HG03575 (cell line): Measurements from ENCODE around the gene TCOF1.

Experiments used
- ATAC-seq: cut with Tn5 transposase; IDR thresholded peaks from one replicate; pipeline ENCODE4 v1.9.1; 2021; ENCODE audit not compliant: unreplicated experiment, insufficient number of reproducible peaks, low FRiP score; ENCODE audit errors: extremely low read depth

TCOF1 gene

DNA sequence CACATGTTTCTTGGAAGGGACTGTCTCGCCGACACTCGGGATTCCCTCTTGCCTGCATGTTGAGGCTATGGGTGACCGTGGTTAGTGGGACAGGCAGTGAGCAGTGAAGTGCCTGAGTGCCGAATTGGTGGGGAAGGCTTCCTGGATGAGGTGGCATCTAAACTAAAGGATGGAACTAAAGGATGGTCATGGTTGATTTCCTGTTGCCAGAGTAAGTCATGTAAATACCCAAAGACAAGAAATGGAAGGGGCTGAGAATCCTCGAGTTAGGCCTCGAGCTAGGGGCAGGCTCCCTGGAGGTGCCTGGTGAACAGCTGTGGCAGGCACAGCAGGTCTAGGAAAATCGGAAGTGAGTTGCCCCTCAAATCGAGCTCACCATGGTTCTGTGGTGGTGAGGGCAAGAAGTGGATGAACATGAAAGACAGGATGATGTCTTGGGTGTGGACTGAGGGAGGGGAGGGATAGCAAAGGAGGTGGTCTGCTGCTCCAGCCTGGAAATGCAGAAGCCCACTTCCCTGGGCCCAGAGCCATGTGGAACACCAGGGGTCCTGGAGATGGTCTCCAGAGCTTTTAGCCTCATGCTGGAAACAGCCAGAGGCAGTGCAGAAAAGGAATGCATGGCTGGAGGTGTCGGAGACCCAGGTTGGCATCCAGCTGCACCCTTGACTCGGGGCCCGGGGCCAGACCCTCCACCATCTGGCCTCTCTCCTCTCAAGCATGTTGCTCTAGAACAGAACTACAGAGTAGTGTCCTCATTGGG, 43.0 kb downstream of the TCOF1 start:
- ATAC-seq = no peak

- ATAC-seq = no peak
Observed at GRCh38 chr5:150401076-150401375, 43.5 kb downstream of the TCOF1 start.

DNA sequence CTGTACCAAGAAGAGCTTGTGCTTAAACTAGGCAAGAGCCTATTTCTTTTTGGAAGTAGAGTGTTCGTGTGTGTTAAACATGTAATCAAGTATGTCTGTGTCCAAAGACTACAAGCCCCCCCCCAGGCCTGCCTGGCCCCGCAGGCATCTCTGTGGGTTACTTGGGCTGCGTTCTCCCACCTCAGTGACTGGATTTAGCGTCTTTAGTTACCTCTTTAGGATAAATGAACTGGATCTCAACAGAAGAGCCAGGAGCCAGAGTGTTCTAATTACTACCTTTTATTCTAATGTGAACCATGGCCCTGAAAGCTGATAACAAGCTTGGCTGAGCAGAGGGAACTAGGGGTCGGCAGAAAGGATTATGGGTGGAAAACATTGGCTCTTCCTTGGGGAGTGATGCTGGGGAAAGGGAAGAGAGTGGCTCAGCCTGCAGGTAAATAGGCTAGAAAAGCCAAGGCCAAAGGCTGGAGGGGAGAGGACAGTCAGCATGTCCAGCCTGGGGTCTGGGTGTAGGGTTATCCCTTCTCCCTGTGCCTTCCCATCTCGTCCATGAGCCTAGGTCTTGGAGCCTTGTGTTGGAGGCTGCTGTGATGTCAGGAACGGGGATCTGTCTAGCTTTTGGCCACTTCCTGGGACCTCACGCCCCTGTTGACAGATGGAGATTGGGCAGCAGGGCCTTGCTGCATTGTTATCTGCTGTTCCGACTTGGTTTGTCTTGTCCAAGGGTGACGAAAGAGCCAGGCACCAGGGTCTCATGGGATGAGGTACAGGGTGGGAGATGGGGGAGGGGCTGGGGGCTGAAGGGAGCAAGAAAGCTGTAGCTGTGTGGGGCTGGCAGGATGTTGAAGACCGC, 44.1 kb downstream of the TCOF1 start:
- ATAC-seq = no peak

- ATAC-seq = no peak
Observed at GRCh38 chr5:150402229-150402773, 44.8 kb downstream of the TCOF1 start.

DNA sequence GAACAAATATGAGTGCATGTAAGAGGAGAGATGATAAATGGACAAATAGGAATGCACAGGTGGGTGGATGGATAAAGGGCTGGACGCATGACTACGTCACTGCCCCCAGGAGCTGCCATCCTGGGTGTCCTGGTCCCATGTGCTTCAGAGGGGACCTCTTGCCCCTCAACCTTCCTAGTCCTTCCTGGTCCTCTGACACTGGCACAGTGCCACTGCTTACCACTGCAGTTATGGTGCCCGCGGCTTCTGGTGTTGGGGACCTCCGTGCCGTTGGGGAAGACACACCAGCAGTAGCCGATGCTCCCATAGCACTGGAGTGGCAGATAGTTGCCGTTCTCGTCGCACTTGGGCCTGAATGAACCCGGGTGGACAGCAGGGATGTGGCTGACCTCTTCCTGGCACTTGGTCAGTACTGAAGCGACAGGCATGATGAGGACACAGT, 45.4 kb downstream of the TCOF1 start:
- no peak for ATAC-seq

GRCh38 chr5:150404121-150404520, 46.6 kb downstream of the TCOF1 start:
- ATAC-seq = no peak

GRCh38 chr5:150404535-150404934, 47.0 kb downstream of the TCOF1 start:
- ATAC-seq = no peak

GRCh38 chr5:150404941-150405816, 47.7 kb downstream of the TCOF1 start:
- ATAC-seq = no peak

DNA sequence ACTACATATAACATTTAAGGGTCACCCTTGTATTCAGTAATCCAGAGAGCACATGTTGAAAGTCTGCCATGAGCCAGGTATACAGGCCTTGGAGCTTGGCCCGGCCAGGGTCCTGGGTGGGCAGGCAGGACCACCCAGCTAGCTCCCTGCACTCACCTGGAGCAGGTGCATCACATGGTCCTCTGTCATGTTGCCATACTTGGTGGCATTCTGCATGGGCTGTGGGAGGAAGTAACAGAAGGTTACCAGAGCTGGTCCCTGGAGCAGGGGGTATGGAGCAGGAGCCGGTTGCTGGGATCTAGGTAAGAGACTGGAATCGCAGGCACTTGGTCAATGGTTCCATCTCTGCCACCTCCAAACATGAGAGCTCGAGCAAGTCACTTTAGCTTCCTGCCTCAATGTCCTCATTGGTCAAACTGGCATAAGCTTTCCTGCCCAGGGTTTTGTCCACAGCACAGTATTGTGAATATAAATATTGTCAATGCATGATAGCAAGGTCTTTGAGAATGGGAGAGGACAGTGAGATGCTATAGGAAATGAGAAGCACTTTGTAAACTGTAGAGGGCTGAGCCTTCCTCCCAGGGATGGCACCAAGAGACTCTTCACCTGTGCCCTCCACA, 48.7 kb downstream of the TCOF1 start:
- no peak for ATAC-seq

DNA sequence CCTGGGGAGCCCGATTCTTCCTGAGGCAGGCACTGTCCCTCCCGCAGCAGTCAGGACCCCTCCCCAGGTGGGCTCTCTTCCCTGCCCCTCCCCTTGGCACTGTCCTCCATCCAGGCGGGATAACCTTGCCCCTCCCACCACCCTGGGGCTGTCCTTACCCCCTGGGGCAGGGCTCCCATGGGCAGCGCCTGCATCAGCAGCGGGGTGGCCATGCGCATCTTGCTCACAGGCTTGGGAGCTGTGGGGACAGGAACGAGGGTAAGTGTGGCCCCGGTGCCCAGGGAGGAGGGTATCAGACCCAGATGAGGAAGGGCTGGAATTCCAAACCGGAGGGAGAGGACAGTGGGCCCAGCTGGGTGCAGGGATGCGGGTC, 49.2 kb downstream of the TCOF1 start:
- no peak for ATAC-seq

DNA sequence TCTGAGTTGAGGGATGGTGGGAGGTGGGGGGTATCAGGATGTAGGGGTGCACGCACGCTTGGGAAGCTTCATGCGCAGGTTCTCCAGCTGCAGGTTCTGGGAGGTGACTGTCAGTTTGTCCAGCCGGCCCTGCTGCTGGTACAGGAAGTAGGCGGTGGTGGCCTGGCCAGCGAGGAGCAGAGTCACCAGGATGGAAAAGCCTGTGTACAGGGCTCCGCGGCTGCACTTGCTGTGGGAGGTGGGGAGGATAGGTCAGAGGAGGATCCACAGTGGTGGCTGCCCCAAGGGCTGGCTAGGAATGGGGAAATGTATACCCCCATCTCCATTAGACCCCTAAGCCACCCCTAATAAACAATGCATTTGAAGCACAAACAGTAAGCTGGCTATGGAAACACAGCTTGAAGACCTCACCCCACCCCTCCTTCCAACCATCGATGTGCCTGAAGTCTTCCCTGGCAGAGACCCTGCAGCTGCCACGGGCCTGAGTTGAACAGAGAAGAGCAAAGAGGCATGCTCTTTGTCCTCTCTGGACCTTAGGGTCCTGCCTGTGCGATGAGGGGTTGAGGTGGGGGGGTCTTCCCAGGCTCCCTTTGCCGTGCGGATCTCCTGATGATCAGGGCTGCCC, 49.7 kb downstream of the TCOF1 start:
- ATAC-seq = no peak

DNA sequence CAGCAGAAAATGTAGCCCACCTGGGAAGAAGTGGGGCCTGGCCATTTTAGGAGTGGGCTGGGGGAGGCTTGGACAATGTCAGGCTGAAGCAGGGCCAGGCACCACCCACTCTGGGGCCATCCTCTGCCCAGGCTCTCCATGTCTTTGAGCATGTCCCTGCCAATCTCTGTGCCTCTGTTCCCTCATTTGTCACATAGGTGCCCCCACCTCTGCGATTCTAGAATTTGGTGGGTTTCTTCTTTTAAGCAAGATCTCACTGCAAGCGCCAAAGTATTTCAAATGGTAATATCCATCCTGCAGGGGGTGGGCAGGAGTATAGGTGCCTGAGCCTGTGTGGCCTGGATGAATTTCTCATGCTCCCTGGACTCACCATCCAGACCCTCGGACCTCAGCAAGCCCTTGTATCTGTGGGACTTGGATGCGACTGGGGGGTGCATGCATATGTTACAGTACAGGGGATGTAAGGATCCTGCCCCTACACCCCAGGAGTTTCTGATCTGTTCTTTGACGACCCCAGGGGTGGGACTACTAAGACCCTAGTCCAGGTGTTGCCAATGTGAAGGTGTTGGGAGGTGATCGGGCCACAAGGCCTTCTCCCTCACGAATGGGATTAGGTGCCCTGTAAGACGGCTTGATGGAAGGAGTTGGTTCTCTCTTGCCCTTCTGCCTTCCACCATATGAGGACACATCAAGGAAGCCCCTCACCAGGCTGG, 50.9 kb downstream of the TCOF1 start:
- ATAC-seq = no peak

- no peak for ATAC-seq
Observed at GRCh38 chr5:150409638-150410523, 52.4 kb downstream of the TCOF1 start.

DNA sequence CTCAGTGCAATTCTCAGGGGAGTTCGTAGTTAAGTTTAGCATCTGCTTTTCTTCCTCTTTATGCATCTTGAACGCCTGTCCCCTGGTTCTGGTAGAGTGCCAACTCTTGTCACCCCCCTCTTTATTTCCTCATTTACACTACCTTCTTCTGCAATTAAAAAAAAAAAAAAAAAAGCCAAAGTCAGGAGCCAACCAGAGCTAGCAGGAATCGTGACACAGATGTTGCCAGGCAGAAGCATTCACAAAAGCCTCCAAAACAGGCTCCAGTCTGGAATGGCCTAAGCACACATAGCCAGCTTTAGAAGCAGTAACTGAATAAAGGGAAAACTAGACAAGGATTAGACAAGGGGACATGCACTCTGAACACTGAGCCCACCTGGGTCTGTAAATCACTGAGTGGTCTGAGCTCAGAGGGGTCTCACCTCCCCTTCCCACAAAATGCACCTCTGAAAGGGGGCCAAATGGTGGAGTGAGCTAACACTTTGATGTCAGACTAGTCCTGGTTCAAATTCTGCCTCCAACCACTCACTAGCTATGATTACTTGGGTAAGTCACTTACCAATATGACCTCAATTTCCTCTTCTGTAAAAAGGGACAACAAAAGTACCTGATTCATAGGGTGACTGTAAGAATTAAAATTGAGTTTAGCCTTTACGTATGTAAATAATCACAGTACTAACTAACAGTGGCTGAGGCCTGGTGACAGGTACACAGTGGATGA, 53.2 kb downstream of the TCOF1 start:
- ATAC-seq = no peak

- no peak for ATAC-seq
Observed at GRCh38 chr5:150411245-150411979, 53.9 kb downstream of the TCOF1 start.
